CD4-positive, alpha-beta T cell (primary cell): ENCODE measurements around the gene KCNMA1. TPM values are rescaled to one million over a fixed set of nuclear protein-coding genes. Genes with fewer than 3 reads are reported as not detected.

Experiments used
- ATAC-seq: fragments of 200-7000 bp; cut with Tn5 transposase; one replicate; pipeline ENCODE4 v1.10.0; 2022; ENCODE audit warnings: mild to moderate bottlenecking; ENCODE audit not compliant: poor library complexity
- CTCF ChIA-PET: fragments of 350-600 bp; sonication (Branson Sonifier 250); formaldehyde crosslinking; loops from one replicate; lab custom pipeline; 2021; ENCODE audit warnings: antibody characterized with exemption, inconsistent platforms; lab: Charles Lee
- POLR2A ChIA-PET: fragments of 350-600 bp; sonication (Branson Sonifier 250); formaldehyde crosslinking; loops from one replicate; lab custom pipeline; 2021; ENCODE audit warnings: antibody characterized with exemption, inconsistent platforms; lab: Charles Lee
- DNase-seq, 14 experiments: peaks; one replicate each; pipeline ENCODE4 v3.0.0-alpha.2; 2013 to 2020; ENCODE audit warnings: mixed read lengths in 2 of 14
- H3K27ac ChIP-seq, 2 donors: one replicate each; pipeline versions ENCODE4 v1.5.1 to v1.7.0; 2013; ENCODE audit warnings: low read length in 2 of 2, low read depth in 1 of 2, mild to moderate bottlenecking in 1 of 2
- H3K27me3 ChIP-seq, 2 experiments: 1 replicate in 1 of 2; 2 replicates in 1 of 2; pipeline versions ENCODE4 v1.6.1 to v1.7.0; 2013; ENCODE audit warnings: low read length in 2 of 2, control low read depth in 1 of 2, mild to moderate bottlenecking in 1 of 2, moderate library complexity in 1 of 2; ENCODE audit not compliant: insufficient read depth in 2 of 2, control insufficient read depth in 1 of 2
- H3K36me3 ChIP-seq: one replicate; pipeline ENCODE4 v1.6.1; 2013; ENCODE audit warnings: low read length, control low read depth; ENCODE audit not compliant: insufficient read depth
- H3K4me1 ChIP-seq: one replicate; pipeline ENCODE4 v1.6.1; 2013; ENCODE audit warnings: low read length, control low read depth; ENCODE audit not compliant: insufficient read depth
- H3K4me3 ChIP-seq: one replicate; pipeline ENCODE4 v1.5.1; 2013; ENCODE audit warnings: mild to moderate bottlenecking, low read length, moderate library complexity
- H3K9me3 ChIP-seq, 2 experiments: 1 replicate in 1 of 2; 2 replicates in 1 of 2; pipeline versions ENCODE4 v1.6.1 to v1.7.0; 2013; ENCODE audit warnings: low read length in 2 of 2, mild to moderate bottlenecking in 2 of 2, control low read depth in 1 of 2, moderate library complexity in 1 of 2; ENCODE audit not compliant: control insufficient read depth in 1 of 2, insufficient read depth in 1 of 2
- H3K27ac Mint-ChIP-seq: one replicate; pipeline ENCODE4 v1.8.0; 2020; ENCODE audit warnings: mixed read lengths
- H3K27me3 Mint-ChIP-seq: one replicate; pipeline ENCODE4 v1.8.0; 2021; ENCODE audit warnings: mixed read lengths
- H3K36me3 Mint-ChIP-seq: one replicate; pipeline ENCODE4 v1.8.0; 2021; ENCODE audit warnings: low read depth, mixed read lengths
- H3K4me1 Mint-ChIP-seq: one replicate; pipeline ENCODE4 v1.8.0; 2021; ENCODE audit warnings: low read depth, mixed read lengths
- H3K4me3 Mint-ChIP-seq: one replicate; pipeline ENCODE4 v1.8.0; 2020; ENCODE audit warnings: mild to moderate bottlenecking, mixed read lengths
- H3K9me3 Mint-ChIP-seq: one replicate; pipeline ENCODE4 v1.8.0; 2020; ENCODE audit warnings: mixed read lengths
- intact Hi-C, 2 experiments: fragments of 100-400 bp; cut with DNase I in 1 of 2; cut with micrococcal nuclease in 1 of 2; formaldehyde crosslinking; loops; one replicate each; pipeline versions ENCODE4 v1.15.1 to v1.9.0; 2023 to 2025; cut with DNase I, micrococcal nuclease
- total RNA-seq, 174 experiments: library from RNA in 2 of 174; stranded (reverse) in 2 of 174; gene quantifications; one replicate each; pipeline ENCODE4 v1.2.3 and lab custom pipeline; 2021 to 2026
- TF ChIP-seq, protein P1 (sequence below): fragments of 200-600 bp; IDR thresholded peaks from one replicate; pipeline ENCODE4 v1.8.0; 2022; ENCODE audit warnings: antibody characterized with exemption, mild to moderate bottlenecking

The KCNMA1 gene
- total RNA-seq, 2 experiments from 2014 or later = not detected

DNA sequence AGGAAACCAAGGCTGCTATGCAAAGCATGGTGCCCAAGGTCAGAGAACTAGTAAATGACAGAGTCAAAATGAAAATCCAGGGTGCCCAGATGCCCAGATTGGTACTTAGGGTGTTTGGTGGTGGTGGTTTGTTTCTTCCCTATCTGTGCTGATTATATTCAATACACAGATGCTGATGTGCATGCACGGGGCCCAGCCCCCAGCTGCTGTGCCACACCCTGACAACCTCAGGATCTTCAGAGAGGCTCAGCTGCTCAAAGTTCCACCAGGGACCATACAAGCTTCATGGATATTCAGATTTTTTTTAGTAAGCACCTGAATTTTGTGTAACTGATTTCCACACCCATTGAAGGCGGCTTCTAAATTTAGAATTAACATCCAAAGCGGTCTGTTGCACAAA lies 75.6 kb downstream of the KCNMA1 start:
- no peaks in the 10 kb centered on the region for H3K9me3 Mint-ChIP-seq
- no peaks in the 10 kb centered on the region for H3K36me3 Mint-ChIP-seq
- Histone ChIP-seq H3K9me3 (peaks cover 0 to 5% of the 10 kb centered on the region in 2 experiments), H3K27ac (no peak overlapping the region), H3K4me3 (no peak overlapping the region), H3K4me1 (no peaks in the 10 kb centered on the region), H3K36me3 (no peaks in the 10 kb centered on the region), H3K27me3 (peaks cover 0 to 2% of the 10 kb centered on the region in 2 experiments)
- CTCF ChIA-PET = no interaction called here
- DNase-seq = no peak
- POLR2A ChIA-PET = no interaction called here
- intact Hi-C loops = no loop called here
- no peak overlapping the region for H3K4me3 Mint-ChIP-seq
- no peak for ATAC-seq
- H3K27ac Mint-ChIP-seq = no peak overlapping the region
- TF ChIP-seq, protein P1, sequence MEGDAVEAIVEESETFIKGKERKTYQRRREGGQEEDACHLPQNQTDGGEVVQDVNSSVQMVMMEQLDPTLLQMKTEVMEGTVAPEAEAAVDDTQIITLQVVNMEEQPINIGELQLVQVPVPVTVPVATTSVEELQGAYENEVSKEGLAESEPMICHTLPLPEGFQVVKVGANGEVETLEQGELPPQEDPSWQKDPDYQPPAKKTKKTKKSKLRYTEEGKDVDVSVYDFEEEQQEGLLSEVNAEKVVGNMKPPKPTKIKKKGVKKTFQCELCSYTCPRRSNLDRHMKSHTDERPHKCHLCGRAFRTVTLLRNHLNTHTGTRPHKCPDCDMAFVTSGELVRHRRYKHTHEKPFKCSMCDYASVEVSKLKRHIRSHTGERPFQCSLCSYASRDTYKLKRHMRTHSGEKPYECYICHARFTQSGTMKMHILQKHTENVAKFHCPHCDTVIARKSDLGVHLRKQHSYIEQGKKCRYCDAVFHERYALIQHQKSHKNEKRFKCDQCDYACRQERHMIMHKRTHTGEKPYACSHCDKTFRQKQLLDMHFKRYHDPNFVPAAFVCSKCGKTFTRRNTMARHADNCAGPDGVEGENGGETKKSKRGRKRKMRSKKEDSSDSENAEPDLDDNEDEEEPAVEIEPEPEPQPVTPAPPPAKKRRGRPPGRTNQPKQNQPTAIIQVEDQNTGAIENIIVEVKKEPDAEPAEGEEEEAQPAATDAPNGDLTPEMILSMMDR = no peak
- no peaks in the 10 kb centered on the region for H3K4me1 Mint-ChIP-seq
- H3K27me3 Mint-ChIP-seq = peaks cover 25% of the 10 kb centered on the region

DNA sequence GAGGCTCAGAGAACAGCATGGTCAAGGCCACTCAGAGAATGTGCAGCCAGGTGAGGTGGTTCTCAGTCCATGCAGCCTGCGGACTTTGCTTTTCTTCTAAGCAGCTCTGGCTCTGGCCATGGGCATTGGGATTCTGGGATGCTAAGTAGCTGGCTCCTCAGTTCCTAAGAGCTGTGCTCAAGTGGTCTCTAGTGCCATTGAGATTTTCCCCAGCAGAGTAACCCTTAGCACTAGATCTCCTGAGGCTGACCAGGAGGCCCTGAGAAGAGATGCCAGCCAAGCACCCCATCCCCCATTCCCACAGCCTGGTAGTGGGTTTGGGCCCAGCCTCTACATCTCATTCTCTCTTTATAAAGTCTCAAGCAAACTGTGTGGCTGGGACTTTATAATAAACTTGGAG lies 77.1 kb downstream of the KCNMA1 start:
- intact Hi-C loops = no loop called here
- Histone ChIP-seq H3K4me3 (no peak overlapping the region), H3K36me3 (no peaks in the 10 kb centered on the region), H3K27ac (no peak overlapping the region), H3K9me3 (no peaks in the 10 kb centered on the region), H3K27me3 (peaks cover 0 to 1% of the 10 kb centered on the region in 2 experiments), H3K4me1 (no peaks in the 10 kb centered on the region)
- DNase-seq (no peak), ATAC-seq (no peak)
- CTCF ChIA-PET = no interaction called here
- H3K36me3 Mint-ChIP-seq = no peaks in the 10 kb centered on the region
- POLR2A ChIA-PET = no interaction called here
- H3K9me3 Mint-ChIP-seq = no peaks in the 10 kb centered on the region
- TF ChIP-seq, protein P1 = no peak
- H3K4me3 Mint-ChIP-seq = no peak overlapping the region
- no peak overlapping the region for H3K27ac Mint-ChIP-seq
- no peaks in the 10 kb centered on the region for H3K4me1 Mint-ChIP-seq
- H3K27me3 Mint-ChIP-seq = peaks cover 25% of the 10 kb centered on the region

DNA sequence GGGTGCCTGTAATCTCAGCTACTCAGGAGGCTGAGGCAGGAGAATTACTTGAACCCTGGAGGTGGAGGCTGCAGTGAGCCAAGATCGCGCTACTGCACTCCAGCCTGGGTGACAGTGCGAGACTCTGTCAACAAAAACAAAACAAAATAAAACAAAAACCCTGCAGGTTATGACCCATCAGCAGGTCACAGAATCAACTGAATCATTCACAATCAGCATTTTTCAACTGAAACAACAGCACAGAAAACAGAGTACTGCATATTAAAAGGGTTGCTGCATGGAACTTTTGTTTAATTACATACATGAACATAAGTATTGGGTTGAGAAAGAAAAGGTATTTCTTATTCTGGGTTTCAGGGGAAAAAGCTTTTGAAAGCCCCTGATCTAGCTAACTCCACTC lies 77.6 kb downstream of the KCNMA1 start:
- ChIA-PET CTCF (no interaction called here), POLR2A (no interaction called here)

More for the DNA sequence above, 77.6 kb downstream of the KCNMA1 start:
- Histone ChIP-seq H3K4me3 (no peak overlapping the region), H3K9me3 (no peaks in the 10 kb centered on the region), H3K36me3 (no peaks in the 10 kb centered on the region), H3K4me1 (no peaks in the 10 kb centered on the region), H3K27ac (no peak overlapping the region), H3K27me3 (no peaks in the 10 kb centered on the region)
- Mint-ChIP-seq H3K27me3 (peaks cover 23% of the 10 kb centered on the region), H3K4me3 (no peak overlapping the region), H3K36me3 (no peaks in the 10 kb centered on the region), H3K9me3 (no peaks in the 10 kb centered on the region), H3K27ac (no peak overlapping the region), H3K4me1 (no peaks in the 10 kb centered on the region)
- intact Hi-C loops = no loop called here
- TF ChIP-seq, protein P1 = no peak
- ATAC-seq = no peak
- DNase-seq = no peak
